Esophagus muscularis mucosa (tissue), 4 donors: ENCODE data around the gene RBM8A. TPM values are rescaled to one million over a fixed set of nuclear protein-coding genes. Genes with fewer than 3 reads are reported as not detected.

Source experiments
- DNase-seq: peaks from one replicate; pipeline ENCODE4 v3.0.0-alpha.2; 2017; ENCODE audit errors: extremely low spot score
- H3K27ac ChIP-seq, 4 donors: fragments of 200-600 bp; sonication (generic); replicated peaks in 1 of 4; 1 replicate in 3 of 4; 2 replicates in 1 of 4; pipeline ENCODE4 v1.5.1; 2016 to 2019; ENCODE audit warnings: mild to moderate bottlenecking in 1 of 4
- H3K27me3 ChIP-seq, 4 donors: fragments of 200-600 bp; sonication (generic); one replicate each; pipeline versions ENCODE4 v1.5.1 to v1.6.0; 2016 to 2019
- H3K36me3 ChIP-seq, 4 donors: fragments of 200-600 bp; sonication (generic); one replicate each; pipeline ENCODE4 v1.5.1; 2016 to 2019
- H3K4me1 ChIP-seq, 4 donors: fragments of 200-600 bp; sonication (generic); one replicate each; pipeline ENCODE4 v1.5.1; 2016 to 2019
- H3K4me3 ChIP-seq, 4 donors: fragments of 200-600 bp; sonication (generic); 1 replicate in 2 of 4; 2 replicates in 2 of 4; pipeline ENCODE4 v1.5.1; 2016 to 2019; ENCODE audit warnings: mild to moderate bottlenecking in 4 of 4, moderate library complexity in 1 of 4
- H3K9me3 ChIP-seq, 4 donors: fragments of 200-600 bp; sonication (generic); 1 replicate in 3 of 4; 2 replicates in 1 of 4; pipeline ENCODE4 v1.5.1; 2016 to 2019
- CTCF ChIP-seq, 3 experiments: fragments of 200-600 bp in 2 of 3; fragments of 450-650 bp in 1 of 3; sonication (generic) in 2 of 3; IDR thresholded peaks; one replicate each; pipeline ENCODE4 v1.5.1; 2017 to 2019; ENCODE audit warnings: antibody characterized with exemption in 3 of 3, mild to moderate bottlenecking in 2 of 3, moderate library complexity in 1 of 3
- EP300 ChIP-seq: sonication (generic); formaldehyde crosslinking; IDR thresholded peaks from one replicate; pipeline ENCODE4 v1.6.1; 2017; ENCODE audit warnings: antibody characterized with exemption
- POLR2A ChIP-seq: fragments of 450-650 bp; IDR thresholded peaks from one replicate; pipeline ENCODE4 v1.6.1; 2017; ENCODE audit warnings: antibody characterized with exemption, moderate library complexity, mild to moderate bottlenecking, low read depth
- POLR2AphosphoS5 ChIP-seq, 2 donors: sonication (generic); formaldehyde crosslinking; IDR thresholded peaks; one replicate each; pipeline ENCODE4 v1.6.1; 2017; ENCODE audit warnings: antibody characterized with exemption in 2 of 2
- WGBS: methylation state at CpG from one replicate; pipeline ENCODE4 v1.1.5; 2018; 5-methylcytosine and 5-hydroxymethylcytosine counted together
- intact Hi-C: fragments of 100-400 bp; cut with DNase I; formaldehyde crosslinking; loops from one replicate; pipeline ENCODE4 v1.15.1; 2023
- total RNA-seq, 4 donors: library from RNA; depleted of rRNA; stranded (reverse); fragments of >200 nt; gene quantifications; one replicate each; pipeline versions ENCODE4 v1.1.0 to v1.2.1, GENCODE V29; 2016

Gene RBM8A
- total RNA-seq, 4 donors from 2014 or later: 42.8 to 119 (median 69.7) TPM

DNA sequence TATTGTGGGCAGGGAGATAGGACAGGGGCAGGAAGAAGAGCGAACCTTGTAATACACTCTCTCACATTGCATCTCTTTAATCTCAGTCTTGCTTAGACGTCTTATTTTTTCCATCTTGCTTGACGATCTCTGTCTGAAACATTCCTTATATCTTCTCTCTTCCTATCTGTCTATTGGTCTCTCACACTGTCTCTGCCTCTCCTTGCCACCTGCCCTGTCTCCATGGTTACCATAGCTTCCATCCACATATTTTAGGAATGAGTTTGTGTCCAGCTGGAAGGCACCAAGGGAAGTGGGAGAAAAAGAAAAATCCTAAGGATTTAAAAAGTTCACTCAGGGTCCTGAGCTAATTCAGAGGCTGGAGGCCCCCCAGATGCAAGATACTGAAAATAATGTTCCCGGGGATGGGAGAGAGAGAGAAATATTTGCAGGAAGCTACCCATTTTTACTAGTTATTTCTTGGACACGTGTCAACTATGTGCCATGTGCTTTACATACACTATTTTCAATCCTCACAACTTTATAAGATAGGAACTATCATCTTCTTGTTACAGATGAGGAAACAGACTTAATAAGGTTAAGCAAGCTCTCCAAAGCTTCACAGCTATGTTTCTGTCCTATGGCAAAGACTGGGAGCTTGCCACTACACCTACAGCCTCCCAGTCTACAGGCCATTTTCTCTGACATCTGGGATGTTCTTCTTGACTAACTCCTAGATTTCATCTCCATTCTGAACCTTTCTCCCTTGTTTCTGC is 36.2 kb upstream of the RBM8A start:
- 18% methylated on average over 5 of the region's 5 CpGs for WGBS
- H3K36me3 ChIP-seq: no peaks in the 10 kb centered on the region
- no peaks in the 10 kb centered on the region for H3K27me3 ChIP-seq
- H3K4me3 ChIP-seq: peak overlapping the region; percentile 67 to 78 (median 74)
- H3K27ac ChIP-seq: peak overlapping the region; percentile 98 to 100 (median 98)
- intact Hi-C loops: loop anchor here (5.0 kb wide), 1 partner anchor 36 kb away; the partner anchor contains the start of gene RBM8A
- H3K4me1 ChIP-seq: peaks cover 31 to 74% (median 71%) of the 10 kb centered on the region in 4 donors
- no peak for TF ChIP-seq POLR2A
- no peak for TF ChIP-seq CTCF (IDR thresholded peaks at IDR 0.05)
- TF ChIP-seq EP300: no peak
- TF ChIP-seq POLR2AphosphoS5 (IDR thresholded peaks at IDR 0.05): no peak
- no peak for DNase-seq
- H3K9me3 ChIP-seq: peaks cover 0 to 9% (median 3%) of the 10 kb centered on the region in 4 donors

DNA sequence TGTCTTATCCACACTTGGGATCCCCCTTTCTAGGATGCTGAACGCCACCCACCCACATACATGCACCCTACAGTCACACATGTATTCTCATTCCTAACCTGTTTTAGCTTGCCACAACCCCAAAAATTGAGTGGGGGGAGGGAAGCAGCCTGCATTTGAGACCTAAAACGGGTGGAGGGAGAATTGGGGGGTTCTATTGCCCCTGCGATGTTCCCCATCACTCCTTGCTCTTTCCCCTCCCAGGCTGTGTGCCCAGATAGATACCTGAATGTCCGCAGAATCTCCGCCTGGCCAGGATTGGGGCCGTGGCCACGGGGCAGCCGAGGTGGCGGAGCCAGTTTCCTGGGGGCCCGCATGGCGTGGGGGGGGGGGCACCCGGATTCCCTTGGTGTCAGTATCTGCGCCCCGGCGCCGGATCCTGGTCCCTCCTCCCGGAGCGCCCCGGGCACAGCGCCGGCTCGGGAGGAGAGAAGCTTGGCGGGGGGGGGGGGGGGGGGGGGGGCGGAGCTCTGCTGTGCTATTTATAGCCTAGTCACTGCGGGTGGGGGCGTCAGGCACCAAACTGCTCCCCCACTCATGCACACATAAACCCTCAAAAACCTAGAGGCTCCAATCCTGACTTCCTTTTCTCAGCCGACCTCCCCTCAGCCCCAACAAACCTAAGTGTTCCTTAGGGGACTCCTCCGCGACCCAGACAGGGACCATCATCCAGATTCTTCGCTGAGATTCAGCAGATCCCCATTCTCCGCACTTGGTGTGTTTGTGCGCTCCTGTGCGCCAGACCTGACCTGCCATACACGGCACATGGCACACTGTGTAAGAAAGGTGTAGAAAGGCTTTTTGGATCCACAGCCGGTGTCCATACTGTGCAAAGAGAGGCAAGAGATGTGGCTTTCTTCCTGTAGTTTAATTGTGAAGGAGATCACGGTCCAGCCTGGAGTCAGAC is 35.1 kb upstream of the RBM8A start:
- Histone ChIP-seq H3K27ac (peak overlapping the region; percentile 98 to 100 (median 98)), H3K27me3 (no peaks in the 10 kb centered on the region), H3K36me3 (no peaks in the 10 kb centered on the region), H3K4me1 (peaks cover 35 to 79% (median 76%) of the 10 kb centered on the region in 4 donors), H3K4me3 (peak overlapping the region; percentile 67 to 78 (median 74)), H3K9me3 (peaks cover 0 to 7% (median 2%) of the 10 kb centered on the region in 4 donors)
- WGBS: 6% methylated on average over 13 of the region's 36 CpGs
- TF ChIP-seq POLR2AphosphoS5 (IDR thresholded peaks at IDR 0.05) (peak in 1 of 2 donors; percentile 7), CTCF (IDR thresholded peaks at IDR 0.05) (no peak)
- no peak for DNase-seq
- intact Hi-C loops: loop anchor here (5.0 kb wide), 1 partner anchor 35 kb away; the partner anchor contains the start of gene RBM8A

GRCh38 chr1:145961425-145962156 is 34.3 kb upstream of the RBM8A start:
- no peak for DNase-seq
- Histone ChIP-seq H3K4me1 (peaks cover 35 to 82% (median 75%) of the 10 kb centered on the region in 4 donors), H3K27me3 (no peaks in the 10 kb centered on the region), H3K27ac (peak overlapping the region; percentile 98 to 100 (median 98)), H3K9me3 (no peaks in the 10 kb centered on the region), H3K36me3 (no peaks in the 10 kb centered on the region), H3K4me3 (peak overlapping the region; percentile 67 to 78 (median 74))
- TF ChIP-seq POLR2A (no peak), POLR2AphosphoS5 (IDR thresholded peaks at IDR 0.05) (peak in 1 of 2 donors; percentile 62)
- WGBS: 3% methylated on average over 16 of the region's 57 CpGs
- intact Hi-C loops: loop anchor here (5.0 kb wide), 1 partner anchor 34 kb away; the partner anchor contains the start of gene RBM8A

DNA sequence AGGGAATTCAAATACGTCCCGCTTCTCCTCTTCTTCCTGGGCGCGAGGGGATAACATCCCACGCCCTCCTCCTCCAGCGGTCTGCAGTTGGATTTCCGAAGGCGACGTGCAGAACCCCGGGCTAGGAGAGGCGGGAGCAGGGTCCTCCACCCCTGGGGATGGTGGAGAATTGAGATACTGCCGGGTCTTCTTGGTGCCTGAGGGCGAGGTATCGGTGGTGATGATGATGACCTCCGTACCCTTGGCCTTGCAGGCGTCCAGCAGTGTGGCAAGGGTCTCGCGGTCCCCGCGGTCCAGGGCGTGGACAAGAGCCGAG is 33.8 kb upstream of the RBM8A start:
- intact Hi-C loops: loop anchor here (5.0 kb wide), 1 partner anchor 34 kb away; the partner anchor contains the start of gene RBM8A
- H3K27me3 ChIP-seq: no peaks in the 10 kb centered on the region
- no peaks in the 10 kb centered on the region for H3K36me3 ChIP-seq
- H3K9me3 ChIP-seq: no peaks in the 10 kb centered on the region
- WGBS: 10% methylated on average over 8 of the region's 22 CpGs
- DNase-seq: no peak
- H3K4me3 ChIP-seq: peak overlapping the region; percentile 67 to 78 (median 74)
- TF ChIP-seq POLR2AphosphoS5 (IDR thresholded peaks at IDR 0.05): no peak
- no peak for TF ChIP-seq POLR2A
- no peak for TF ChIP-seq CTCF (IDR thresholded peaks at IDR 0.05)
- TF ChIP-seq EP300: no peak
- peak overlapping the region; percentile 98 to 100 (median 98) for H3K27ac ChIP-seq
- H3K4me1 ChIP-seq: peaks cover 34 to 82% (median 75%) of the 10 kb centered on the region in 4 donors
